Measurements from ENCODE around the gene IRX2. TPM values are rescaled to one million over a fixed set of nuclear protein-coding genes. Genes with fewer than 3 reads are reported as not detected.

IRX2 gene
- total and polyA plus RNA-seq, 2 donors (not counting 1 experiment from before 2014, with no cell fraction given), result 0.33 to 0.40 TPM

- Histone ChIP-seq H3K9ac (ENCODE audit: insufficient read depth, low read length) (no peak overlapping the region), H3K4me3 (replicated peaks in 1 of 4; ENCODE audit: control extremely low read depth in 1 of 4, insufficient read depth in 1 of 4, low read depth in 3 of 4, low read length in 4 of 4) (peak overlapping the region in 1 of 4 experiments; percentile 50), H3K4me1 (ENCODE audit: control insufficient read depth, extremely low read depth, insufficient read depth, low read length) (no peaks in the 10 kb centered on the region), H3K27ac (ENCODE audit: insufficient read depth, low read length) (no peak overlapping the region), H3K79me2 (ENCODE audit: control insufficient read depth, insufficient read depth, low read length) (no peaks in the 10 kb centered on the region), H3K9me3 (ENCODE audit: control insufficient read depth, insufficient read depth, low read depth, low read length) (no peaks in the 10 kb centered on the region), H3K4me2 (ENCODE audit: extremely low read depth, insufficient read depth, low read length) (peak overlapping the region; percentile 13), H3K27me3 (ENCODE audit: control insufficient read depth, insufficient read depth, low read length) (no peaks in the 10 kb centered on the region), H2AFZ (ENCODE audit: low read length) (no peak overlapping the region), H4K20me1 (ENCODE audit: control insufficient read depth, extremely low read depth, insufficient read depth, low read length) (no peaks in the 10 kb centered on the region), H3K36me3 (ENCODE audit: control insufficient read depth, insufficient read depth, low read length) (no peaks in the 10 kb centered on the region)
- no peak for DNase-seq (ENCODE audit: low read depth in 2 of 2)
- TF ChIP-seq CTCF (conservative IDR thresholded peaks at IDR 0.05 in 1 of 2, IDR thresholded peaks at IDR 0.05 in 1 of 2; ENCODE audit: low read depth in 1 of 2, low read length in 2 of 2) (no peak), EZH2 (IDR thresholded peaks at IDR 0.05; ENCODE audit: low read length, missing control alignments) (no peak)
These were observed 4.2 kb upstream of the IRX2 start for GRCh38 chr5:2755681-2756171.

- no peaks in the 10 kb centered on the region for H3K36me3 ChIP-seq (ENCODE audit: control insufficient read depth, insufficient read depth, low read length)
- no peaks in the 10 kb centered on the region for H3K27me3 ChIP-seq (ENCODE audit: control insufficient read depth, insufficient read depth, low read length)
- H3K4me1 ChIP-seq (ENCODE audit: control insufficient read depth, extremely low read depth, insufficient read depth, low read length), result no peaks in the 10 kb centered on the region
- no peaks in the 10 kb centered on the region for H3K9me3 ChIP-seq (ENCODE audit: control insufficient read depth, insufficient read depth, low read depth, low read length)
- TF ChIP-seq EZH2 (IDR thresholded peaks at IDR 0.05; ENCODE audit: low read length, missing control alignments) (no peak), CTCF (conservative IDR thresholded peaks at IDR 0.05 in 1 of 2, IDR thresholded peaks at IDR 0.05 in 1 of 2; ENCODE audit: low read depth in 1 of 2, low read length in 2 of 2) (no peak)
- H2AFZ ChIP-seq (ENCODE audit: low read length), result no peak overlapping the region
- no peaks in the 10 kb centered on the region for H3K79me2 ChIP-seq (ENCODE audit: control insufficient read depth, insufficient read depth, low read length)
- H3K4me3 ChIP-seq (replicated peaks in 1 of 4; ENCODE audit: control extremely low read depth in 1 of 4, insufficient read depth in 1 of 4, low read depth in 3 of 4, low read length in 4 of 4), result peak overlapping the region in 1 of 4 experiments; percentile 50
- H4K20me1 ChIP-seq (ENCODE audit: control insufficient read depth, extremely low read depth, insufficient read depth, low read length), result no peaks in the 10 kb centered on the region
- no peak overlapping the region for H3K27ac ChIP-seq (ENCODE audit: insufficient read depth, low read length)
- no peak for DNase-seq (ENCODE audit: low read depth in 2 of 2)
- H3K4me2 ChIP-seq (ENCODE audit: extremely low read depth, insufficient read depth, low read length), result no peak overlapping the region
- H3K9ac ChIP-seq (ENCODE audit: insufficient read depth, low read length), result no peak overlapping the region
These were observed 3.7 kb upstream of the IRX2 start for GRCh38 chr5:2755076-2755680.

DNA sequence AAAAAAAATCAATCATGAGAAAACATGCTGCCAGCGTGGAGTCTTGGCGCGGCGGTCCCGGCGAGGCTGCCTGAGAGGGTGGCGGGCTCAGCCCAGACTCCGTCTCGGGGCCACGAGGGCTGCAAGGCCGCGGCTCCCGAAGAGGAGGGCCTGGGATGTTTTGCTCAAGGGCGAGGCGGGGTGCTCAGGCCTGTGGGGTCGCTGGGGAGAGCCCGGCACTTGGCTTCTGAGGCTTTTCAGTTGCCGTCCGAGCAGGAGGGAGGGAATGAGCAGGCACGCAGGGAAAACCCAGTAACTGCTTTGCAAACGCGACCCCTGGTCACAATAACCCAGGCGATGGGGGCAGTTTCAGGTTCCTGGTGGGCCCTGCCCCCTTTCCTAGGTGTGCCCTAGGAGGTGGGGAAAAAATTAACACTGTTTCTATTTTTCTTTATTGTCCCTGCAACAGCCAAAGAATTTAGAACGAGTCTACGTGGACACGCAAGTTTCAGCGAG, 3.2 kb upstream of the IRX2 start:
- no peak overlapping the region for H3K4me2 ChIP-seq (ENCODE audit: extremely low read depth, insufficient read depth, low read length)
- no peaks in the 10 kb centered on the region for H3K27me3 ChIP-seq (ENCODE audit: control insufficient read depth, insufficient read depth, low read length)
- H3K79me2 ChIP-seq (ENCODE audit: control insufficient read depth, insufficient read depth, low read length), result no peaks in the 10 kb centered on the region
- peak overlapping the region in 1 of 4 experiments; percentile 30 for H3K4me3 ChIP-seq (replicated peaks in 1 of 4; ENCODE audit: control extremely low read depth in 1 of 4, insufficient read depth in 1 of 4, low read depth in 3 of 4, low read length in 4 of 4)
- no peaks in the 10 kb centered on the region for H3K9me3 ChIP-seq (ENCODE audit: control insufficient read depth, insufficient read depth, low read depth, low read length)
- no peak overlapping the region for H3K27ac ChIP-seq (ENCODE audit: insufficient read depth, low read length)
- DNase-seq (ENCODE audit: low read depth in 2 of 2), result no peak
- no peak overlapping the region for H3K9ac ChIP-seq (ENCODE audit: insufficient read depth, low read length)
- H3K36me3 ChIP-seq (ENCODE audit: control insufficient read depth, insufficient read depth, low read length), result no peaks in the 10 kb centered on the region
- no peak for TF ChIP-seq EZH2 (IDR thresholded peaks at IDR 0.05; ENCODE audit: low read length, missing control alignments)
- no peak for TF ChIP-seq CTCF (conservative IDR thresholded peaks at IDR 0.05 in 1 of 2, IDR thresholded peaks at IDR 0.05 in 1 of 2; ENCODE audit: low read depth in 1 of 2, low read length in 2 of 2)
- no peaks in the 10 kb centered on the region for H4K20me1 ChIP-seq (ENCODE audit: control insufficient read depth, extremely low read depth, insufficient read depth, low read length)
- H2AFZ ChIP-seq (ENCODE audit: low read length), result no peak overlapping the region
- H3K4me1 ChIP-seq (ENCODE audit: control insufficient read depth, extremely low read depth, insufficient read depth, low read length), result no peaks in the 10 kb centered on the region

Measured in fibroblast of lung (primary cell).